ENCODE results near the gene ERBB3.

DNA sequence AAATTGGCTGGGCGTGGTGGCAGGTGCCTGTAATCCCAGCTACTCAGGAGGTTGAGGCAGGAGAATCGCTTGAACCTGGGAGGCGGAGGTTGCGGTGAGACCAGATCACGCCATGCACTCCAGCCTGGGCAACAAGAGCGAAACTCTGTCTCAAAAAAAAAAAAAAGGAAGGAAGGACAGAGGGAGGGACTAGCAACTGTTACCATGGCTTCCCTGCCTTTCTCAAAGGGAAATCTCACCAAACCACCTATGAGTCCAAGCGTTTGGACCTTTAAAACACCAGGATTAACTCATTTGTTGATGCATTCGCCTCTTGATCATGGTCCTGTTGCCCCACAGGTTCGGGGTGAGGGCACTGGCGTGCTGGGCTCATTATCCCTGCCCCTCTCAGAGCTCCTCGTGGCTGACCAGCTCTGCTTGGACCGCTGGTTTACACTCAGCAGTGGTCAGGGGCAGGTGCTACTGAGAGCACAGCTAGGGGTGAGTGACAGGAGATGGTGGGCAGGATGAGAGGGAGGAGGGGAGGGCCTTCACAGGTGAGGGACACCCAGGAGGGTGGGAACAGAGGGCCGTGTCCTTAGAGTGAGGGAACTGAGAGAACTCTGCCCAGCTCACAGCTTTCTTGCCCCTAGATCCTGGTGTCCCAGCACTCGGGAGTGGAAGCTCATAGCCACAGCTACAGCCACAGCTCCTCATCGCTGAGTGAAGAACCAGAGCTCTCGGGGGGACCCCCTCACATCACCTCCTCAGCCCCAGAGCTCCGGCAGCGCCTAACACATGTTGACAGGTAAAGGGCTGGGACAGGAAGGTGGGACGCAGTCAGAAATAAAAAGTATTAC, 62.2 kb downstream of the ERBB3 start:
- TF ChIP-seq, protein P1, sequence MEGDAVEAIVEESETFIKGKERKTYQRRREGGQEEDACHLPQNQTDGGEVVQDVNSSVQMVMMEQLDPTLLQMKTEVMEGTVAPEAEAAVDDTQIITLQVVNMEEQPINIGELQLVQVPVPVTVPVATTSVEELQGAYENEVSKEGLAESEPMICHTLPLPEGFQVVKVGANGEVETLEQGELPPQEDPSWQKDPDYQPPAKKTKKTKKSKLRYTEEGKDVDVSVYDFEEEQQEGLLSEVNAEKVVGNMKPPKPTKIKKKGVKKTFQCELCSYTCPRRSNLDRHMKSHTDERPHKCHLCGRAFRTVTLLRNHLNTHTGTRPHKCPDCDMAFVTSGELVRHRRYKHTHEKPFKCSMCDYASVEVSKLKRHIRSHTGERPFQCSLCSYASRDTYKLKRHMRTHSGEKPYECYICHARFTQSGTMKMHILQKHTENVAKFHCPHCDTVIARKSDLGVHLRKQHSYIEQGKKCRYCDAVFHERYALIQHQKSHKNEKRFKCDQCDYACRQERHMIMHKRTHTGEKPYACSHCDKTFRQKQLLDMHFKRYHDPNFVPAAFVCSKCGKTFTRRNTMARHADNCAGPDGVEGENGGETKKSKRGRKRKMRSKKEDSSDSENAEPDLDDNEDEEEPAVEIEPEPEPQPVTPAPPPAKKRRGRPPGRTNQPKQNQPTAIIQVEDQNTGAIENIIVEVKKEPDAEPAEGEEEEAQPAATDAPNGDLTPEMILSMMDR (IDR thresholded peaks at IDR 0.05; ENCODE audit: insufficient read depth, low read length): no peak
- TF ChIP-seq, protein P2, sequence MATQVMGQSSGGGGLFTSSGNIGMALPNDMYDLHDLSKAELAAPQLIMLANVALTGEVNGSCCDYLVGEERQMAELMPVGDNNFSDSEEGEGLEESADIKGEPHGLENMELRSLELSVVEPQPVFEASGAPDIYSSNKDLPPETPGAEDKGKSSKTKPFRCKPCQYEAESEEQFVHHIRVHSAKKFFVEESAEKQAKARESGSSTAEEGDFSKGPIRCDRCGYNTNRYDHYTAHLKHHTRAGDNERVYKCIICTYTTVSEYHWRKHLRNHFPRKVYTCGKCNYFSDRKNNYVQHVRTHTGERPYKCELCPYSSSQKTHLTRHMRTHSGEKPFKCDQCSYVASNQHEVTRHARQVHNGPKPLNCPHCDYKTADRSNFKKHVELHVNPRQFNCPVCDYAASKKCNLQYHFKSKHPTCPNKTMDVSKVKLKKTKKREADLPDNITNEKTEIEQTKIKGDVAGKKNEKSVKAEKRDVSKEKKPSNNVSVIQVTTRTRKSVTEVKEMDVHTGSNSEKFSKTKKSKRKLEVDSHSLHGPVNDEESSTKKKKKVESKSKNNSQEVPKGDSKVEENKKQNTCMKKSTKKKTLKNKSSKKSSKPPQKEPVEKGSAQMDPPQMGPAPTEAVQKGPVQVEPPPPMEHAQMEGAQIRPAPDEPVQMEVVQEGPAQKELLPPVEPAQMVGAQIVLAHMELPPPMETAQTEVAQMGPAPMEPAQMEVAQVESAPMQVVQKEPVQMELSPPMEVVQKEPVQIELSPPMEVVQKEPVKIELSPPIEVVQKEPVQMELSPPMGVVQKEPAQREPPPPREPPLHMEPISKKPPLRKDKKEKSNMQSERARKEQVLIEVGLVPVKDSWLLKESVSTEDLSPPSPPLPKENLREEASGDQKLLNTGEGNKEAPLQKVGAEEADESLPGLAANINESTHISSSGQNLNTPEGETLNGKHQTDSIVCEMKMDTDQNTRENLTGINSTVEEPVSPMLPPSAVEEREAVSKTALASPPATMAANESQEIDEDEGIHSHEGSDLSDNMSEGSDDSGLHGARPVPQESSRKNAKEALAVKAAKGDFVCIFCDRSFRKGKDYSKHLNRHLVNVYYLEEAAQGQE (IDR thresholded peaks at IDR 0.05; ENCODE audit: insufficient replicate concordance, low read depth): no peak

All from HL-60 (cell line).